Measurements from ENCODE around the gene ALDOC.

ALDOC gene

DNA sequence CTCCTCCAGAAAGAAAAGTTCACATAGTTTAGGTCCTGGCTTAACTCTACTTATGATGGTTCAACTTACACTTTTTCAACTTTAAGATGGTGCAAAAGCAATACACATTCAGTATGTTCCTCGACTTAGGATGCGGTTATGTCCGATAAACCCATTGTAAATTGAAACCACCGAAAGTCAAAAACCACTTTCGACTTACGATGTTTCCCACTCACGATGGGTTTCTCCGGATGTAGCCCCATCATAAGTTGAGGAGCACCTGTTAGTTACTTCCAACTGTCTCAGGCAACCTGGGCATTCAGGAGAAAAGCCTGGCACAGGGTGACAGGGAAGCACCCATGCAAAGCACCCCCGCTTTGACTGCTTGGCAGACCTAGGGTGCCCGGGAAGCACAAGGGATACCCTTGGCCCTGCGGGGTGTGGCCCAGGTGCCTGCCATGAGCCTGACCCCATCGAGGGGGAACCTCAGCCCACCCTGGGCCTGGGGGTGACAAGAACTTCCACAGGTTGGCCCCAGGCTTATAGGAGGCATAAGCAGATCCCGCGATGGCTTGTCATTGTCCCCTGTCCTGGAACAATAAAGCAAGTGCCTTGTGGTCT lies 38.3 kb downstream of the ALDOC start:
- Histone ChIP-seq H3K36me3 (no peaks in the 10 kb centered on the region), H3K27me3 (no peaks in the 10 kb centered on the region), H3K4me1 (ENCODE audit: control insufficient read depth in 1 of 2, insufficient read depth in 1 of 2, low read depth in 1 of 2, low read length in 1 of 2) (no peaks in the 10 kb centered on the region), H3K4me3 (ENCODE audit: low read depth in 1 of 2, low read length in 1 of 2) (no peak overlapping the region), H3K9me3 (no peaks in the 10 kb centered on the region), H3K27ac (no peak overlapping the region)
- TF ChIP-seq, protein P1, sequence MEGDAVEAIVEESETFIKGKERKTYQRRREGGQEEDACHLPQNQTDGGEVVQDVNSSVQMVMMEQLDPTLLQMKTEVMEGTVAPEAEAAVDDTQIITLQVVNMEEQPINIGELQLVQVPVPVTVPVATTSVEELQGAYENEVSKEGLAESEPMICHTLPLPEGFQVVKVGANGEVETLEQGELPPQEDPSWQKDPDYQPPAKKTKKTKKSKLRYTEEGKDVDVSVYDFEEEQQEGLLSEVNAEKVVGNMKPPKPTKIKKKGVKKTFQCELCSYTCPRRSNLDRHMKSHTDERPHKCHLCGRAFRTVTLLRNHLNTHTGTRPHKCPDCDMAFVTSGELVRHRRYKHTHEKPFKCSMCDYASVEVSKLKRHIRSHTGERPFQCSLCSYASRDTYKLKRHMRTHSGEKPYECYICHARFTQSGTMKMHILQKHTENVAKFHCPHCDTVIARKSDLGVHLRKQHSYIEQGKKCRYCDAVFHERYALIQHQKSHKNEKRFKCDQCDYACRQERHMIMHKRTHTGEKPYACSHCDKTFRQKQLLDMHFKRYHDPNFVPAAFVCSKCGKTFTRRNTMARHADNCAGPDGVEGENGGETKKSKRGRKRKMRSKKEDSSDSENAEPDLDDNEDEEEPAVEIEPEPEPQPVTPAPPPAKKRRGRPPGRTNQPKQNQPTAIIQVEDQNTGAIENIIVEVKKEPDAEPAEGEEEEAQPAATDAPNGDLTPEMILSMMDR (IDR thresholded peaks at IDR 0.05), result no peak

DNA sequence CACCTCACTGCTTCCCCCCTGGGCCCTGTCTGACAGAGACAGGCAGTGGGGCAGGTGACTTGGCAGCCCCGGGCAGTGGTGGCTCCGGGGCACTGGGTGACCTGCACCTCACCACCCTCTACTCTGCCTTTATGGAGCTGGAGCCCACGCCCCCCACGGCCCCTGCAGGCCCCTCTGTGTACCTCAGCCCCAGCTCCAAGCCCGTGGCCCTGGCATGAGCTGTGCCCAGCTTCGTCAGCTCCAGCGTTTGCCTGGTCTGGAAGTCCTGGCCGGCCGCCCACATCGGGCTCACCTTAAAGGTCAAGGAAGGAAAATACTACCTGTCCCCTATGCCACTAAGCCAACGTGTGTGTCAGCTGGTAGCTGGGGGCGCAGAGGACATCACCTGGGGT lies 39.5 kb downstream of the ALDOC start:
- TF ChIP-seq, protein P1 (IDR thresholded peaks at IDR 0.05), result no peak
- Histone ChIP-seq H3K9me3 (no peaks in the 10 kb centered on the region), H3K4me3 (ENCODE audit: low read depth in 1 of 2, low read length in 1 of 2) (no peak overlapping the region), H3K4me1 (ENCODE audit: control insufficient read depth in 1 of 2, insufficient read depth in 1 of 2, low read depth in 1 of 2, low read length in 1 of 2) (no peaks in the 10 kb centered on the region), H3K36me3 (no peaks in the 10 kb centered on the region), H3K27me3 (no peaks in the 10 kb centered on the region), H3K27ac (no peak overlapping the region)

DNA sequence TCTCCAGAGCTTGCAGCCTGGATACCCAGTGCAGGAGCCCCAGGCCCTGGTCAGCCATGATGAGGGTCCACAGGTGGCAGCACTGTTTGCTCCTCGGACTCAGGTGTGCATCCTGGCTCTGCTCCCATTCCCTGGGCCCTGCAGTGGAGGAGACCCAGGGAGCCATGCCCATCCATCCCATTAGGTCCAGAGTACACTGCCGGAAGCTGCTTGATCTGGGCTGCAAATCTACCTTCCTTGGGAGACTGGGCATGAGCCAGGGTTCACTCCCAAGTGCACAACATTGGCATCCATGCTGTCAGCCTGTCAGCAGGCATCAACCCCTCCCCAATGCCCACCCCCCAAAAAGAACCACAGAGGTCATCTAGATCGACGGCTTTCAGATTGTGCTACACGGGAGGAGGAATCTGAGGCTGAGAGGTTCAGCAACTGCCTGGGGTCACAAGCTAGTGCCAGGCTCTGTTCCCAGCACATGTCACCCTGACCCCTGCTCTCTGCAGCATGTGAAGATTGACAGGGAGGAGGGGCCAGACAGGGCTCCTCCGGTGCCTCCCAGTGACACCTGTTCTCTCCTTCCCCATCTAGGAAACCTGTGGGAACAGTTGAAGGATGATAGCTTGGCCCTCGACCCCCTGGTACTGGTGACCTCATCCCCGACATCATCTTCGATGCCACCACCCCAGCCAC lies 40.0 kb downstream of the ALDOC start:
- Histone ChIP-seq H3K4me3 (ENCODE audit: low read depth in 1 of 2, low read length in 1 of 2) (no peak overlapping the region), H3K27me3 (no peaks in the 10 kb centered on the region), H3K27ac (no peak overlapping the region), H3K4me1 (ENCODE audit: control insufficient read depth in 1 of 2, insufficient read depth in 1 of 2, low read depth in 1 of 2, low read length in 1 of 2) (no peaks in the 10 kb centered on the region), H3K9me3 (no peaks in the 10 kb centered on the region), H3K36me3 (no peaks in the 10 kb centered on the region)
- TF ChIP-seq, protein P1 (IDR thresholded peaks at IDR 0.05), result no peak

DNA sequence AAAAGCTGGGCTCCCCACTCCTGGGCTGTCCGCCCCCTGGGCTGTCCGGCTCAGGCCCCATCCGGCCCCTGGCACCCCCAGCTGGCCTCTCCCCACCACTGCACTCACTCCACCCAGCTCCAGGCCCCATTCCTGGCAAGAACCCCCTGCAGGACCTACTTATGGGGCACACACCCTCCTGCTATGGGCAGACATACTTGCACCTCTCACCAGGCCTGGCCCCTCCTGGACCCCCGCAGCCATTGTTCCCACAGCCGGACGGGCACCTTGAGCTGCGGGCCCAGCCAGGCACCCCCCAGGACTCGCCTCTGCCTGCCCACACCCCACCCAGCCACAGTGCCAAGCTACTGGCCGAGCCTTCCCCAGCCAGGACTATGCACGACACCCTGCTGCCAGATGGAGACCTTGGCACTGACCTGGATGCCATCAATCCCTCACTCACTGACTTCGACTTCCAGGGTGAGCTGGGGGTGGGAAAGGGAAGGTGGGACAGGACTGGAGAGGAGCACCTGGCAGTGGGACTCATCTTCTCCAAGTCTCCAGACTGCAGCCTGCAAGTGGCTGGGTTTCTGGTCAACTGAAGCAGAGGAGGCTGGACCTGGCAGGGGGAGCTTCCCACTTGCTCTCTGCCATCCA lies 41.8 kb downstream of the ALDOC start:
- H3K4me3 ChIP-seq (ENCODE audit: low read depth in 1 of 2, low read length in 1 of 2), result no peak overlapping the region
- TF ChIP-seq, protein P1 (IDR thresholded peaks at IDR 0.05), result no peak
- no peaks in the 10 kb centered on the region for H3K27me3 ChIP-seq
- no peak overlapping the region for H3K27ac ChIP-seq
- H3K4me1 ChIP-seq (ENCODE audit: control insufficient read depth in 1 of 2, insufficient read depth in 1 of 2, low read depth in 1 of 2, low read length in 1 of 2), result no peaks in the 10 kb centered on the region
- H3K9me3 ChIP-seq, result no peaks in the 10 kb centered on the region
- H3K36me3 ChIP-seq, result no peaks in the 10 kb centered on the region

DNA sequence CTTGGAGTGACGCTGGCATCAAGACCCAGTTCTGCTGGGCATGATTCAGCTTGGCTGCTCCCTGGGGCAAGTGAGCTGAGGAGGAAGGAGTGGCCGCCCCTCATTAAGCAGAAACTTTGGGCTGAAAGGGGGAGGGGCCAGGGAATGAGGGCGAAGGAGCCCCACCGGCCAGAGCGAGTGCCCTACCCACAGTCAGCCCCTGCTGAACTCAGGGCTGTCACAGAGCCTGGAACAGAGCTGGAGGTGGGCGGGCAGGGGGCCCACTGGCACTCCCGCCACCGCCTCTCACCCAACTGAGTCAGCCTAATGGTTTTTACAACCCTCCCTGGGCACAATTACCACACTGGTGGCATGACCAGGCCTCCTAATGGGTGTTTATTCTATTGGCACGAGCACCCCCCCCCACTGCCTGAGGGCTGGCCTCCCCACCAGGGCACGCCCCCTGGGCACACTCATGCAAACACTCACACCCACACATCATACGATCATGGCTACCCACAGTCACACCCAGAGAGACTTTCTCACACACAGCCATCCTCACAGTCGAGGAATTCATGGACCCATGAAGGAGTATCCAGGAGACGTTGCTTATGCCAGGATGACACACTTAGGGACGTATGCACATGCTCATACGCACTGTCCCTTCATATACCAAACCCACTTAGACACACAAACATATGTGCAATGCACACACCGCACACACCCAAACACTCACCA lies 43.4 kb downstream of the ALDOC start:
- Histone ChIP-seq H3K27ac (no peak overlapping the region), H3K27me3 (no peaks in the 10 kb centered on the region), H3K9me3 (no peaks in the 10 kb centered on the region), H3K36me3 (no peaks in the 10 kb centered on the region), H3K4me3 (ENCODE audit: low read depth in 1 of 2, low read length in 1 of 2) (no peak overlapping the region), H3K4me1 (ENCODE audit: control insufficient read depth in 1 of 2, insufficient read depth in 1 of 2, low read depth in 1 of 2, low read length in 1 of 2) (no peaks in the 10 kb centered on the region)
- TF ChIP-seq, protein P1 (IDR thresholded peaks at IDR 0.05), result no peak

Data from neutrophil (primary cell).